ENCODE data around the gene STX10. TPM values are rescaled to one million over a fixed set of nuclear protein-coding genes. Genes with fewer than 3 reads are reported as not detected.

The STX10 gene
- total and polyA plus RNA-seq, 9 of the 15 experiments (the other 6 are each of a cell fraction or from before 2014, with no cell fraction given) = 0.51 to 66.3 (median 31.0) TPM

- TF ChIP-seq LEF1 (IDR thresholded peaks at IDR 0.05) (peak; percentile 18; the same call in 1 of the 2 replicates), ZNF766 (CRISPR knock-in tag; conservative IDR thresholded peaks at IDR 0.05) (no peak), STAT5B (CRISPR knock-in tag; IDR thresholded peaks at IDR 0.05) (no peak), ZSCAN29 (IDR thresholded peaks at IDR 0.05) (0 out of 2 replicates have a peak, but pooled peaks have one; percentile 10), TAF1 (IDR thresholded peaks at IDR 0.05; ENCODE audit: control insufficient read depth, extremely low read depth, insufficient read depth, low read length, severe bottlenecking) (peak; percentile 43), PKNOX1 (IDR thresholded peaks at IDR 0.05) (no peak), TRIM28 (IDR thresholded peaks at IDR 0.05) (no peak), NR2F6 (CRISPR knock-in tag; IDR thresholded peaks at IDR 0.05) (no peak), MAFK (IDR thresholded peaks at IDR 0.05; ENCODE audit: low read length) (no peak), ZNF324 (CRISPR knock-in tag; IDR thresholded peaks at IDR 0.05) (no peak), ZNF282 (CRISPR knock-in tag; IDR thresholded peaks at IDR 0.05) (no peak), EP300 (IDR thresholded peaks at IDR 0.05; ENCODE audit: low read length) (no peak), SRSF9 (IDR thresholded peaks at IDR 0.05; ENCODE audit: borderline replicate concordance, low read depth, low read length) (no peak), MNT (conservative IDR thresholded peaks at IDR 0.05) (peak; percentile 17 to 49; a peak in 3 of 4 replicates), ZC3H8 (IDR thresholded peaks at IDR 0.05) (no peak), XRCC3 (IDR thresholded peaks at IDR 0.05) (no peak), ZNF785 (CRISPR knock-in tag; IDR thresholded peaks at IDR 0.05) (no peak), MTF1 (CRISPR knock-in tag; IDR thresholded peaks at IDR 0.05; ENCODE audit: borderline replicate concordance) (no peak), MIER1 (IDR thresholded peaks at IDR 0.05; ENCODE audit: low read depth) (no peak), PHTF2 (CRISPR knock-in tag; IDR thresholded peaks at IDR 0.05) (no peak), KDM5B (IDR thresholded peaks at IDR 0.05; ENCODE audit: insufficient replicate concordance, low read depth, low read length) (no peak), RNF2 (IDR thresholded peaks at IDR 0.05) (no peak), CAMTA2 (CRISPR knock-in tag; conservative IDR thresholded peaks at IDR 0.05) (no peak), ZNF146 (CRISPR knock-in tag; IDR thresholded peaks at IDR 0.05; ENCODE audit: unreplicated experiment) (no peak), ATF1 (CRISPR knock-in tag; IDR thresholded peaks at IDR 0.05) (no peak), ATF1 (tag; IDR thresholded peaks at IDR 0.05) (peak; percentile 91), SMARCA4 (IDR thresholded peaks at IDR 0.05) (peak; percentile 50; the same call in 1 of the 2 replicates), RBBP5 (IDR thresholded peaks at IDR 0.05; ENCODE audit: borderline replicate concordance, insufficient read depth, low read length, poor library complexity, severe bottlenecking) (no peak), ZNF431 (CRISPR knock-in tag; IDR thresholded peaks at IDR 0.05) (no peak; the same call in 1 of the 2 replicates), MXD1 (CRISPR knock-in tag; IDR thresholded peaks at IDR 0.05; ENCODE audit: borderline replicate concordance, poor library complexity, severe bottlenecking) (no peak)
These were observed 4.1 kb upstream of the STX10 start (continued) for GRCh38 chr19:13154241-13154778.

All from K562 (cell line).